ENCODE data around the gene PLCB1. TPM values are rescaled to one million over a fixed set of nuclear protein-coding genes. Genes with fewer than 3 reads are reported as not detected.

Gene PLCB1
- polyA plus RNA-seq, 1 experiment: 13.5 TPM

GRCh38 chr20:8163543-8163942 is 31.5 kb downstream of the PLCB1 start:
- Histone ChIP-seq H3K4me3 (ENCODE audit: low read depth, low read length) (no peak overlapping the region), H3K27me3 (ENCODE audit: control insufficient read depth, insufficient read depth, low read length) (no peaks in the 10 kb centered on the region), H3K36me3 (ENCODE audit: control insufficient read depth, insufficient read depth, low read length) (no peaks in the 10 kb centered on the region)
- no peak for TF ChIP-seq CTCF (IDR thresholded peaks at IDR 0.05; ENCODE audit: insufficient read depth, low read depth, low read length)
- ChIA-PET POLR2A (no interaction called here), CTCF (no interaction called here)
- no peak for DNase-seq (ENCODE audit: low read depth)

GRCh38 chr20:8166730-8167129 is 34.7 kb downstream of the PLCB1 start:
- POLR2A ChIA-PET: no interaction called here
- no peak for DNase-seq (ENCODE audit: low read depth)
- no peak overlapping the region for H3K4me3 ChIP-seq (ENCODE audit: low read depth, low read length)
- H3K27me3 ChIP-seq (ENCODE audit: control insufficient read depth, insufficient read depth, low read length): no peaks in the 10 kb centered on the region
- H3K36me3 ChIP-seq (ENCODE audit: control insufficient read depth, insufficient read depth, low read length): no peaks in the 10 kb centered on the region
- TF ChIP-seq CTCF (IDR thresholded peaks at IDR 0.05; ENCODE audit: insufficient read depth, low read depth, low read length): no peak
- CTCF ChIA-PET: interaction anchor here (1.5 kb wide), 1 partner anchor 554 kb away, joined by 3 read pairs; no protein-coding TSS in a partner anchor

- TF ChIP-seq CTCF (IDR thresholded peaks at IDR 0.05; ENCODE audit: insufficient read depth, low read depth, low read length): no peak
- Histone ChIP-seq H3K36me3 (ENCODE audit: control insufficient read depth, insufficient read depth, low read length) (no peaks in the 10 kb centered on the region), H3K27me3 (ENCODE audit: control insufficient read depth, insufficient read depth, low read length) (no peaks in the 10 kb centered on the region), H3K4me3 (ENCODE audit: low read depth, low read length) (no peak overlapping the region)
- no peak for DNase-seq (ENCODE audit: low read depth)
- POLR2A ChIA-PET: no interaction called here
- CTCF ChIA-PET: no interaction called here
These were observed 36.8 kb downstream of the PLCB1 start for GRCh38 chr20:8168785-8169288.

- CTCF ChIA-PET: interaction anchor here (0.6 kb wide), 1 partner anchor 22 kb away, joined by 3 read pairs; no protein-coding TSS in a partner anchor
- POLR2A ChIA-PET: no interaction called here
- no peak for DNase-seq (ENCODE audit: low read depth)
- TF ChIP-seq CTCF (IDR thresholded peaks at IDR 0.05; ENCODE audit: insufficient read depth, low read depth, low read length): no peak
- Histone ChIP-seq H3K4me3 (ENCODE audit: low read depth, low read length) (no peak overlapping the region), H3K27me3 (ENCODE audit: control insufficient read depth, insufficient read depth, low read length) (no peaks in the 10 kb centered on the region), H3K36me3 (ENCODE audit: control insufficient read depth, insufficient read depth, low read length) (no peaks in the 10 kb centered on the region)
These were observed 38.9 kb downstream of the PLCB1 start for GRCh38 chr20:8170921-8171320.

- no peak for DNase-seq (ENCODE audit: low read depth)
- Histone ChIP-seq H3K27me3 (ENCODE audit: control insufficient read depth, insufficient read depth, low read length) (no peaks in the 10 kb centered on the region), H3K36me3 (ENCODE audit: control insufficient read depth, insufficient read depth, low read length) (no peaks in the 10 kb centered on the region), H3K4me3 (ENCODE audit: low read depth, low read length) (no peak overlapping the region)
- TF ChIP-seq CTCF (IDR thresholded peaks at IDR 0.05; ENCODE audit: insufficient read depth, low read depth, low read length): no peak
- ChIA-PET CTCF (no interaction called here), POLR2A (no interaction called here)
These were observed 40.1 kb downstream of the PLCB1 start for GRCh38 chr20:8172191-8172590.

Measured in BJ (cell line).